ENCODE measurements around the gene PRXL2B.

GRCh38 chr1:2629627-2630497, 43.3 kb downstream of the PRXL2B start:
- TF ChIP-seq CTCF (IDR thresholded peaks at IDR 0.05; ENCODE audit: low read length) = no peak
- TF ChIP-seq EZH2 (optimal IDR thresholded peaks at IDR 0.05; ENCODE audit: low read depth, low read length) = no peak

Data from MM.1S (cell line).